HepG2 (cell line): ENCODE results near the gene OLAH. TPM values are rescaled to one million over a fixed set of nuclear protein-coding genes. Genes with fewer than 3 reads are reported as not detected.

Experiments
- NFYC ChIP-seq: IDR thresholded peaks from 2 replicates; pipeline ENCODE4 v1.6.1; 2016; ENCODE audit warnings: missing genetic modification reagents, missing compliant biosample characterization
- POLR2A ChIP-seq, 2 experiments: IDR thresholded peaks; 2 replicates each; pipeline ENCODE4 v1.6.1; 2011; ENCODE audit warnings: low read depth in 2 of 2, low read length in 2 of 2, mild to moderate bottlenecking in 1 of 2, moderate library complexity in 1 of 2; ENCODE audit not compliant: insufficient read depth in 1 of 2
- ZBTB20 ChIP-seq: sonication (generic); formaldehyde crosslinking; IDR thresholded peaks from 2 replicates; pipeline ENCODE4 v1.8.1; 2023; ENCODE audit warnings: missing genetic modification reagents, low read depth, mild to moderate bottlenecking, borderline replicate concordance
- polyA plus RNA-seq, 8 experiments: library from polyadenylated mRNA; depleted of rRNA in 3 of 8; stranded (reverse) in 7 of 8; unstranded in 1 of 8; fragments of >200 nt; fragmentation: Illumina TruSeq in 4 of 8; extraction: Trizol in 4 of 8; gene quantifications; 2 replicates each; pipeline versions ENCODE4 v1.2.1 to v1.2.3, GENCODE V29; 2011 to 2016; ENCODE audit warnings: low read depth in 4 of 8, missing spikeins in 1 of 8, mixed read lengths in 1 of 8; ENCODE audit not compliant: insufficient read depth in 1 of 8
- total RNA-seq, 5 experiments: library from RNA; depleted of rRNA; stranded (reverse); fragments of >200 nt; fragmentation: Illumina TruSeq; extraction: Trizol; gene quantifications; 2 replicates each; pipeline ENCODE4 v1.2.3, GENCODE V29; 2016; ENCODE audit warnings: low read depth in 1 of 5
- TF ChIP-seq, protein P1 (sequence below): sonication (generic); formaldehyde crosslinking; IDR thresholded peaks from 2 replicates; pipeline ENCODE4 v1.4.0; 2020; ENCODE audit warnings: mild to moderate bottlenecking, missing genetic modification reagents
- TF ChIP-seq, protein P2 (sequence below): IDR thresholded peaks from 2 replicates; pipeline ENCODE4 v1.6.1; 2016; ENCODE audit warnings: missing genetic modification reagents, missing compliant biosample characterization

Gene OLAH
- total and polyA plus RNA-seq, 2 of the 13 experiments (the other 11 are each of a cell fraction or from before 2014, with no cell fraction given), result 0.13 TPM; not detected in 1

DNA sequence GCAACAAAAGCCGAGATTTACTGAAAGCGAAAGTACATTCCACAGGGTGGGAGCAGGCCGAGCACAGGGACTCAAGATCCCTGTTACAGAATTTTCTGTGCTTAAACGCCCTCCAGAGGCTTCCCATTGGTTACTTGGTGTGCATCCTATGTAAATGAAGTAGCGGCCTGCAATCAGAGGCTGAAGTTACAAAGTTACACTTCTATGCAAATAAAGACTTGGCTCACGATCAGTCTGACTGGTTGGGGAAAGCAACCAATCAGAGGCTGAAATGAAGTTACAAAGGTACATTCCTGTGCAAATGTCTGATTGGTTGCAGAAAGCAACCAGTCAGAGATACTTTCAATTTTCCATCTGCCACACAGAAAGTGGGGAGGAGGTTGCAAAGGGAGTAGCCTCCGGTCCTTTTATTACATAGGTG is 40.8 kb downstream of the OLAH start (continued):
- TF ChIP-seq, protein P1, sequence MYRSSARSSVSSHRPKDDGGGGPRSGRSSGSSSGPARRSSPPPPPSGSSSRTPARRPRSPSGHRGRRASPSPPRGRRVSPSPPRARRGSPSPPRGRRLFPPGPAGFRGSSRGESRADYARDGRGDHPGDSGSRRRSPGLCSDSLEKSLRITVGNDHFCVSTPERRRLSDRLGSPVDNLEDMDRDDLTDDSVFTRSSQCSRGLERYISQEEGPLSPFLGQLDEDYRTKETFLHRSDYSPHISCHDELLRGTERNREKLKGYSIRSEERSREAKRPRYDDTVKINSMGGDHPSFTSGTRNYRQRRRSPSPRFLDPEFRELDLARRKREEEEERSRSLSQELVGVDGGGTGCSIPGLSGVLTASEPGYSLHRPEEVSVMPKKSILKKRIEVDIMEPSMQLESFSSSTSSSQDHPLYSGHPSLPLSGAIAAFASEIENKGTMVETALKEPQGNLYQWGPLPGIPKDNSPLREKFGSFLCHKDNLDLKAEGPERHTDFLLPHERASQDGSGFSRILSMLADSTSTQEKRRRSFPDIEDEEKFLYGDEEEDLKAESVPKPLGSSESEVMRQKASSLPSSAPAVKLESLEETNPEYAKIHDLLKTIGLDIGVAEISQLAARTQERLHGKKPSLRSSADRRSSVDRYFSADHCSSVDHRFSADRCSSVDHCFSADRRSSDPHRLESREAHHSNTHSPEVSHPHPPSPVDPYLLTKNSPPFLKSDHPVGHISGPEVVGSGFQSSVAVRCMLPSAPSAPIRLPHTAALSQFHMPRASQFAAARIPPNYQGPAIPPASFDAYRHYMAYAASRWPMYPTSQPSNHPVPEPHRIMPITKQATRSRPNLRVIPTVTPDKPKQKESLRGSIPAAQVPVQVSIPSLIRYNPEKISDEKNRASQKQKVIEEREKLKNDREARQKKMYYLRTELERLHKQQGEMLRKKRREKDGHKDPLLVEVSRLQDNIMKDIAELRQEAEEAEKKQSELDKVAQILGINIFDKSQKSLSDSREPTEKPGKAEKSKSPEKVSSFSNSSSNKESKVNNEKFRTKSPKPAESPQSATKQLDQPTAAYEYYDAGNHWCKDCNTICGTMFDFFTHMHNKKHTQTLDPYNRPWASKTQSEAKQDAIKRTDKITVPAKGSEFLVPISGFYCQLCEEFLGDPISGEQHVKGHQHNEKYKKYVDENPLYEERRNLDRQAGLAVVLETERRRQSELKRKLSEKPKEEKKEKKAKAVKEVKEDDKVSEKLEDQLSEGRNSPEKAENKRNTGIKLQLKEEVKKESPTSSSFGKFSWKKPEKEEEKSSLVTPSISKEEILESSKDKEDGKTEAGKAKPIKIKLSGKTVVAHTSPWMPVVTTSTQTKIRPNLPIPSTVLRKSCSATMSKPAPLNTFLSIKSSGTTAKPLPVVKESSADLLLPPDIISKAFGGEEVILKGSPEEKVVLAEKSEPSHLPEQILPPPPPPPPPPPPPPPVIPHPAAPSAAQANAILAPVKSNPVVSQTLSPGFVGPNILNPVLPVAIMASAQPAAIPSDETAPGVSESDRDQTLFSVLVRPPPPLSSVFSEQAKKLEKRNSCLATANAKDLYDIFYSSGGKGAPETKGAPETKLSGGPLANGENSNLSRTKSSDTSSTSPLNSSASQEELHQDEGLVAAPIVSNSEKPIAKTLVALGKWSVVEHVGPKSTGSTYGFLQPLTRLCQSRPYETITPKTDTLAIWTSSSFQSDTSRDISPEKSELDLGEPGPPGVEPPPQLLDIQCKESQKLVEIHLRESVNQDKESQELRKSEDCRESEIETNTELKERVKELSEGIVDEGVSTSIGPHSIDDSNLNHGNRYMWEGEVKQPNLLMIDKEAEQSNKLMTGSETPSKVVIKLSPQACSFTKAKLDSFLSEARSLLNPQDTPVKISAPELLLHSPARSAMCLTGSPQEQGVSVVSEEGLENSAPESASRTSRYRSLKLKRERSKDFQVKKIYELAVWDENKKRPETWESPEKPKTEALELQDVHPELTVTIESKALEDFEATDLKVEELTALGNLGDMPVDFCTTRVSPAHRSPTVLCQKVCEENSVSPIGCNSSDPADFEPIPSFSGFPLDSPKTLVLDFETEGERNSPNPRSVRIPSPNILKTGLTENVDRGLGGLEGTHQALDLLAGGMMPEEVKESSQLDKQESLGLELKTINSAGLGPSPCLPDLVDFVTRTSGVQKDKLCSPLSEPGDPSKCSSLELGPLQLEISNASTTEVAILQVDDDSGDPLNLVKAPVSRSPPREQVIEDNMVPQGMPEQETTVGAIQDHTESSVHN (CRISPR knock-in tag), result no peak
- TF ChIP-seq ZBTB20 (no peak), NFYC (peak; percentile 86), POLR2A (IDR thresholded peaks at IDR 0.05; ENCODE audit: insufficient read depth in 1 of 2, low read depth in 2 of 2, low read length in 2 of 2) (peak; percentile 41 to 47; a peak in 3 of 4 replicates)
- TF ChIP-seq, protein P2, sequence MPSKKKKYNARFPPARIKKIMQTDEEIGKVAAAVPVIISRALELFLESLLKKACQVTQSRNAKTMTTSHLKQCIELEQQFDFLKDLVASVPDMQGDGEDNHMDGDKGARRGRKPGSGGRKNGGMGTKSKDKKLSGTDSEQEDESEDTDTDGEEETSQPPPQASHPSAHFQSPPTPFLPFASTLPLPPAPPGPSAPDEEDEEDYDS (CRISPR knock-in tag), result peak; percentile 60
